K562 (cell line): ENCODE data around the gene ARSD.

ENCODE experiments used
- BHLHE40 ChIP-seq: IDR thresholded peaks from 2 replicates; pipeline ENCODE4 v1.6.1; 2011; ENCODE audit warnings: low read length, improper control_type of control experiment
- BRF1 ChIP-seq: IDR thresholded peaks from 3 replicates; pipeline ENCODE4 v1.6.1; 2011; ENCODE audit warnings: borderline replicate concordance, mild to moderate bottlenecking; ENCODE audit not compliant: insufficient read length; ENCODE audit errors: extremely low read depth
- CEBPB ChIP-seq: fragments of 450-650 bp; IDR thresholded peaks from 2 replicates; pipeline ENCODE4 v1.6.1; 2016; ENCODE audit warnings: missing genetic modification characterization, missing compliant biosample characterization
- CTCF ChIP-seq, 3 experiments: IDR thresholded peaks in 2 of 3; conservative IDR thresholded peaks in 1 of 3; 2 replicates each; pipeline ENCODE4 v1.5.1; 2011 to 2012; ENCODE audit warnings: low read length in 3 of 3, mild to moderate bottlenecking in 3 of 3, control low read depth in 2 of 3, improper control_type of control experiment in 1 of 3, inconsistent platforms in 1 of 3, low read depth in 1 of 3, mixed read lengths in 1 of 3, moderate library complexity in 1 of 3; ENCODE audit not compliant: insufficient read depth in 2 of 3
- EZH2 ChIP-seq: IDR thresholded peaks from 2 replicates; pipeline ENCODE4 v1.6.1; 2012; ENCODE audit warnings: low read depth, mild to moderate bottlenecking, inconsistent platforms, low read length, borderline replicate concordance
- HDAC2 ChIP-seq: fragments of 450-650 bp; IDR thresholded peaks from 2 replicates; pipeline ENCODE4 v1.6.1; 2016; ENCODE audit warnings: mild to moderate bottlenecking
- KLF13 ChIP-seq: fragments of 450-650 bp; IDR thresholded peaks from 2 replicates; pipeline ENCODE4 v1.6.1; 2016; ENCODE audit warnings: missing genetic modification characterization, low read depth, mild to moderate bottlenecking, missing compliant biosample characterization, moderate library complexity, borderline replicate concordance
- SAP30 ChIP-seq: fragments of 200-600 bp; sonication (generic); IDR thresholded peaks from 2 replicates; pipeline ENCODE4 v1.6.1; 2012; ENCODE audit warnings: borderline replicate concordance, low read depth, mild to moderate bottlenecking, moderate library complexity, low read length, control low read depth, inconsistent platforms; ENCODE audit not compliant: insufficient read depth, poor library complexity, severe bottlenecking
- TF ChIP-seq, protein P1 (sequence below), 2 experiments: fragments of 450-650 bp; formaldehyde crosslinking in 1 of 2; IDR thresholded peaks; 2 replicates each; pipeline versions ENCODE4 v1.4.0 to v1.6.1; 2014 to 2020; ENCODE audit warnings: mild to moderate bottlenecking in 2 of 2, borderline replicate concordance in 1 of 2, low read depth in 1 of 2
- TF ChIP-seq, protein P2 (sequence below): fragments of 250-450 bp; sonication (Bioruptor Pico); IDR thresholded peaks from 2 replicates; pipeline ENCODE4 v1.5.0; 2021; ENCODE audit warnings: mild to moderate bottlenecking, moderate library complexity
- TF ChIP-seq, protein P3 (sequence below), 3 experiments: fragments of 200-800 bp in 1 of 3; fragments of 250-450 bp in 1 of 3; fragments of 450-650 bp in 1 of 3; sonication (Bioruptor Pico) in 1 of 3; sonication (Bioruptor generic) in 1 of 3; formaldehyde crosslinking in 1 of 3; IDR thresholded peaks; 2 replicates each; pipeline versions ENCODE4 v1.6.1 to v1.8.0; 2016 to 2022; ENCODE audit warnings: mild to moderate bottlenecking in 2 of 3, missing genetic modification characterization in 2 of 3, missing compliant biosample characterization in 1 of 3, moderate library complexity in 1 of 3
- TF ChIP-seq, protein P4 (sequence below): sonication (generic); formaldehyde crosslinking; IDR thresholded peaks from 2 replicates; pipeline ENCODE4 v1.8.0; 2022; ENCODE audit warnings: mild to moderate bottlenecking, missing genetic modification reagents

DNA sequence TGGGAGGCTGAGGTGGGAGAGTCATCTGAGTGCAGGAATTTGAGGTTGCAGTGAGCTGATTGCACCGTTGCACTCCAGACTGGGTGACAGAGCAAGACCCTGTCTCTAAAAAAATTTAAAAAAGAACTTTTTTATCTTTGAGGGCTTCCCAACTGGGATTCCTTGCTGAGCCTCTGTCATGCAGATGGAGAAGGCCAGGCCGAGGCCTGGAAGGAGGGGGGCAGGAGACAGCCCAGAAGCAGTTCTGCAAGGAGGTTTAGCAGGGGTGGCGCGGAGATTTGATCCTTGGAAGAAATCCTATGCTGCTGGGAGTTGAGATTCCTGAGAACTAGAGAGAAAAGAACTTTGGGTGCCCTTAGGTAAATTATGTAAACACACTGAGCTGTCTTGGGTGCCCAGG lies 2.5 kb upstream of the ARSD start:
- no peak for TF ChIP-seq KLF13 (tag)
- no peak for TF ChIP-seq SAP30
- TF ChIP-seq, protein P1, sequence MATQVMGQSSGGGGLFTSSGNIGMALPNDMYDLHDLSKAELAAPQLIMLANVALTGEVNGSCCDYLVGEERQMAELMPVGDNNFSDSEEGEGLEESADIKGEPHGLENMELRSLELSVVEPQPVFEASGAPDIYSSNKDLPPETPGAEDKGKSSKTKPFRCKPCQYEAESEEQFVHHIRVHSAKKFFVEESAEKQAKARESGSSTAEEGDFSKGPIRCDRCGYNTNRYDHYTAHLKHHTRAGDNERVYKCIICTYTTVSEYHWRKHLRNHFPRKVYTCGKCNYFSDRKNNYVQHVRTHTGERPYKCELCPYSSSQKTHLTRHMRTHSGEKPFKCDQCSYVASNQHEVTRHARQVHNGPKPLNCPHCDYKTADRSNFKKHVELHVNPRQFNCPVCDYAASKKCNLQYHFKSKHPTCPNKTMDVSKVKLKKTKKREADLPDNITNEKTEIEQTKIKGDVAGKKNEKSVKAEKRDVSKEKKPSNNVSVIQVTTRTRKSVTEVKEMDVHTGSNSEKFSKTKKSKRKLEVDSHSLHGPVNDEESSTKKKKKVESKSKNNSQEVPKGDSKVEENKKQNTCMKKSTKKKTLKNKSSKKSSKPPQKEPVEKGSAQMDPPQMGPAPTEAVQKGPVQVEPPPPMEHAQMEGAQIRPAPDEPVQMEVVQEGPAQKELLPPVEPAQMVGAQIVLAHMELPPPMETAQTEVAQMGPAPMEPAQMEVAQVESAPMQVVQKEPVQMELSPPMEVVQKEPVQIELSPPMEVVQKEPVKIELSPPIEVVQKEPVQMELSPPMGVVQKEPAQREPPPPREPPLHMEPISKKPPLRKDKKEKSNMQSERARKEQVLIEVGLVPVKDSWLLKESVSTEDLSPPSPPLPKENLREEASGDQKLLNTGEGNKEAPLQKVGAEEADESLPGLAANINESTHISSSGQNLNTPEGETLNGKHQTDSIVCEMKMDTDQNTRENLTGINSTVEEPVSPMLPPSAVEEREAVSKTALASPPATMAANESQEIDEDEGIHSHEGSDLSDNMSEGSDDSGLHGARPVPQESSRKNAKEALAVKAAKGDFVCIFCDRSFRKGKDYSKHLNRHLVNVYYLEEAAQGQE (IDR thresholded peaks at IDR 0.05; ENCODE audit: borderline replicate concordance), result no peak
- TF ChIP-seq, protein P1 (CRISPR knock-in tag; IDR thresholded peaks at IDR 0.05; ENCODE audit: low read depth), result no peak
- TF ChIP-seq, protein P2, sequence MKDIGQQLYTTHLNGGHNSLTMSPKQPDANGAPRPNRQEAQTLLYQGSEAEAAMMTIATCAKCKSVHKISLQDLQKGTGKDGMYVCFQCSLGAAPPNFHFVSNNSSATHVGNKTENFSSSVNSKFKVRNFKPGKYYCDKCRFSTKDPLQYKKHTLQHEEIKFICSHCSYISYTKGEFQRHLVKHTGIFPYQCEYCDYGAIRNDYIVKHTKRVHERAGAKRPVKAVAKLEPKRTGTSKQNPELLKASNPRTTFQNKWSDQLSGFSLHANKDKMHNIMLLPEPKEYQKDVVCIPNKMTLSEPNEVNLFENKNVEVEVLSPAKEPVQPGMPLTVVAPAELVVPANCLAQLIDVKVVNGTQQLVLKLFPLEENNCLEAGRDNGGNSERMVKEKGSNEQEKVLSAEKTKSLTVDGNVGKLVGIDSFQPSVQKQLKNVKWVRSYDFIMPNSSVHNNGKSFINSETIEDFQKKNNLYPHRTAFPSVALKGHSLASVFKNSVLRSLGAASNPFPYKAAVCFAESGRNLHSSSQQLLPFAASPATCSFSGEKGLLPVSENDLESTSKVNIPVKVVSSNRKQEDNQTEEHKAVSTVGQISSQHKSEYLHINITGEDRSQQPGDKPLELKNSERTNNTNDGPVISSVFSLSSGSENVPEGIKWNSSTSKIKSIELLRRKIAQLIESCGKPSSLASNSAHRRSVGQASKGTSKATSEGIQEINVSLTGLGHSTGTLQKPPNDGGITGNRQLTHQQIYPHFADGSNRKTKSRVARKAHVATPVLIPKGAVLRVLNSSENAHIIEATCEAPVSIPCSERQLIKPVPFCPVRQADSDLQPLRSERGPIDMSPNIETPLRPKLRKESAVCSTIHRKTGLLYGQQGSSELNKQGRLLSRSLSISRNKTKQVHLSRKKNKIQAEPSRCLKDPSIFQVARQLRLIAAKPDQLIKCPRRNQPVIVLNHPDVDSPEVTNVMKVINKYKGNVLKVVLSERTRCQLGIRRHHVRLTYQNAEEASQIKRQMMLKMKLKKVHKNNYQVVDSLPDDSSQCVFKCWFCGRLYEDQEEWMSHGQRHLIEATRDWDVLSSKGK (CRISPR knock-in tag), result no peak
- TF ChIP-seq BRF1, result no peak
- TF ChIP-seq, protein P3, sequence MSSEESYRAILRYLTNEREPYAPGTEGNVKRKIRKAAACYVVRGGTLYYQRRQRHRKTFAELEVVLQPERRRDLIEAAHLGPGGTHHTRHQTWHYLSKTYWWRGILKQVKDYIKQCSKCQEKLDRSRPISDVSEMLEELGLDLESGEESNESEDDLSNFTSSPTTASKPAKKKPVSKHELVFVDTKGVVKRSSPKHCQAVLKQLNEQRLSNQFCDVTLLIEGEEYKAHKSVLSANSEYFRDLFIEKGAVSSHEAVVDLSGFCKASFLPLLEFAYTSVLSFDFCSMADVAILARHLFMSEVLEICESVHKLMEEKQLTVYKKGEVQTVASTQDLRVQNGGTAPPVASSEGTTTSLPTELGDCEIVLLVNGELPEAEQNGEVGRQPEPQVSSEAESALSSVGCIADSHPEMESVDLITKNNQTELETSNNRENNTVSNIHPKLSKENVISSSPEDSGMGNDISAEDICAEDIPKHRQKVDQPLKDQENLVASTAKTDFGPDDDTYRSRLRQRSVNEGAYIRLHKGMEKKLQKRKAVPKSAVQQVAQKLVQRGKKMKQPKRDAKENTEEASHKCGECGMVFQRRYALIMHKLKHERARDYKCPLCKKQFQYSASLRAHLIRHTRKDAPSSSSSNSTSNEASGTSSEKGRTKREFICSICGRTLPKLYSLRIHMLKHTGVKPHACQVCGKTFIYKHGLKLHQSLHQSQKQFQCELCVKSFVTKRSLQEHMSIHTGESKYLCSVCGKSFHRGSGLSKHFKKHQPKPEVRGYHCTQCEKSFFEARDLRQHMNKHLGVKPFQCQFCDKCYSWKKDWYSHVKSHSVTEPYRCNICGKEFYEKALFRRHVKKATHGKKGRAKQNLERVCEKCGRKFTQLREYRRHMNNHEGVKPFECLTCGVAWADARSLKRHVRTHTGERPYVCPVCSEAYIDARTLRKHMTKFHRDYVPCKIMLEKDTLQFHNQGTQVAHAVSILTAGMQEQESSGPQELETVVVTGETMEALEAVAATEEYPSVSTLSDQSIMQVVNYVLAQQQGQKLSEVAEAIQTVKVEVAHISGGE (CRISPR knock-in tag; IDR thresholded peaks at IDR 0.05), result no peak
- no peak for TF ChIP-seq CEBPB
- no peak for TF ChIP-seq HDAC2
- TF ChIP-seq, protein P4, sequence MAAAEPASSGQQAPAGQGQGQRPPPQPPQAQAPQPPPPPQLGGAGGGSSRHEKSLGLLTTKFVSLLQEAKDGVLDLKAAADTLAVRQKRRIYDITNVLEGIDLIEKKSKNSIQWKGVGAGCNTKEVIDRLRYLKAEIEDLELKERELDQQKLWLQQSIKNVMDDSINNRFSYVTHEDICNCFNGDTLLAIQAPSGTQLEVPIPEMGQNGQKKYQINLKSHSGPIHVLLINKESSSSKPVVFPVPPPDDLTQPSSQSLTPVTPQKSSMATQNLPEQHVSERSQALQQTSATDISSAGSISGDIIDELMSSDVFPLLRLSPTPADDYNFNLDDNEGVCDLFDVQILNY (CRISPR knock-in tag), result no peak
- TF ChIP-seq CTCF (IDR thresholded peaks at IDR 0.05 in 2 of 3, conservative IDR thresholded peaks at IDR 0.05 in 1 of 3; ENCODE audit: insufficient read depth in 2 of 3, low read depth in 1 of 3, low read length in 3 of 3), result no peak
- no peak for TF ChIP-seq BHLHE40
- TF ChIP-seq EZH2, result no peak
